CD4-positive, alpha-beta T cell (primary cell): ENCODE data around the gene ZFP36L2. TPM values are rescaled to one million over a fixed set of nuclear protein-coding genes. Genes with fewer than 3 reads are reported as not detected.

Experiments
- ATAC-seq: fragments of 200-7000 bp; cut with Tn5 transposase; one replicate; pipeline ENCODE4 v1.10.0; 2022; ENCODE audit warnings: mild to moderate bottlenecking; ENCODE audit not compliant: poor library complexity
- CTCF ChIA-PET: fragments of 350-600 bp; sonication (Branson Sonifier 250); formaldehyde crosslinking; loops from one replicate; lab custom pipeline; 2021; ENCODE audit warnings: antibody characterized with exemption, inconsistent platforms; lab: Charles Lee
- POLR2A ChIA-PET: fragments of 350-600 bp; sonication (Branson Sonifier 250); formaldehyde crosslinking; loops from one replicate; lab custom pipeline; 2021; ENCODE audit warnings: antibody characterized with exemption, inconsistent platforms; lab: Charles Lee
- DNase-seq, 14 experiments: peaks; one replicate each; pipeline ENCODE4 v3.0.0-alpha.2; 2013 to 2020; ENCODE audit warnings: mixed read lengths in 2 of 14
- H3K27ac ChIP-seq, 2 donors: one replicate each; pipeline versions ENCODE4 v1.5.1 to v1.7.0; 2013; ENCODE audit warnings: low read length in 2 of 2, low read depth in 1 of 2, mild to moderate bottlenecking in 1 of 2
- H3K27me3 ChIP-seq, 2 experiments: 1 replicate in 1 of 2; 2 replicates in 1 of 2; pipeline versions ENCODE4 v1.6.1 to v1.7.0; 2013; ENCODE audit warnings: low read length in 2 of 2, control low read depth in 1 of 2, mild to moderate bottlenecking in 1 of 2, moderate library complexity in 1 of 2; ENCODE audit not compliant: insufficient read depth in 2 of 2, control insufficient read depth in 1 of 2
- H3K36me3 ChIP-seq: one replicate; pipeline ENCODE4 v1.6.1; 2013; ENCODE audit warnings: low read length, control low read depth; ENCODE audit not compliant: insufficient read depth
- H3K4me1 ChIP-seq: one replicate; pipeline ENCODE4 v1.6.1; 2013; ENCODE audit warnings: low read length, control low read depth; ENCODE audit not compliant: insufficient read depth
- H3K4me3 ChIP-seq: one replicate; pipeline ENCODE4 v1.5.1; 2013; ENCODE audit warnings: mild to moderate bottlenecking, low read length, moderate library complexity
- H3K9me3 ChIP-seq, 2 experiments: 1 replicate in 1 of 2; 2 replicates in 1 of 2; pipeline versions ENCODE4 v1.6.1 to v1.7.0; 2013; ENCODE audit warnings: low read length in 2 of 2, mild to moderate bottlenecking in 2 of 2, control low read depth in 1 of 2, moderate library complexity in 1 of 2; ENCODE audit not compliant: control insufficient read depth in 1 of 2, insufficient read depth in 1 of 2
- H3K27ac Mint-ChIP-seq: one replicate; pipeline ENCODE4 v1.8.0; 2020; ENCODE audit warnings: mixed read lengths
- H3K27me3 Mint-ChIP-seq: one replicate; pipeline ENCODE4 v1.8.0; 2021; ENCODE audit warnings: mixed read lengths
- H3K36me3 Mint-ChIP-seq: one replicate; pipeline ENCODE4 v1.8.0; 2021; ENCODE audit warnings: low read depth, mixed read lengths
- H3K4me1 Mint-ChIP-seq: one replicate; pipeline ENCODE4 v1.8.0; 2021; ENCODE audit warnings: low read depth, mixed read lengths
- H3K4me3 Mint-ChIP-seq: one replicate; pipeline ENCODE4 v1.8.0; 2020; ENCODE audit warnings: mild to moderate bottlenecking, mixed read lengths
- H3K9me3 Mint-ChIP-seq: one replicate; pipeline ENCODE4 v1.8.0; 2020; ENCODE audit warnings: mixed read lengths
- CTCF ChIP-seq: fragments of 200-600 bp; IDR thresholded peaks from one replicate; pipeline ENCODE4 v1.8.0; 2022; ENCODE audit warnings: antibody characterized with exemption, mild to moderate bottlenecking
- intact Hi-C, 2 experiments: fragments of 100-400 bp; cut with DNase I in 1 of 2; cut with micrococcal nuclease in 1 of 2; formaldehyde crosslinking; loops; one replicate each; pipeline versions ENCODE4 v1.15.1 to v1.9.0; 2023 to 2025; cut with DNase I, micrococcal nuclease
- polyA plus RNA-seq, 2 donors: library from polyadenylated mRNA; unstranded; fragments of 120-200 nt; gene quantifications; one replicate each; pipeline ENCODE4 v1.2.1, GENCODE V29; 2013
- total RNA-seq, 174 experiments: library from RNA in 2 of 174; stranded (reverse) in 2 of 174; gene quantifications; one replicate each; pipeline ENCODE4 v1.2.3 and lab custom pipeline; 2021 to 2026

ZFP36L2 gene
- total RNA-seq = 1,000 to 10,000 TPM; 1,602 to 1,631 TPM
- polyA plus RNA-seq (2013, experiment 1 of 2) = 599 TPM
- 465 TPM for polyA plus RNA-seq (2013, experiment 2 of 2)
- 22.1 to 1,533 (median 280) reads per million in 172 experiments for total RNA-seq (lab: John Stamatoyannopoulos, UW)

- peaks cover 15% of the 10 kb centered on the region for H3K27me3 Mint-ChIP-seq
Observed at GRCh38 chr2:43226558-43226954, at the start of gene ZFP36L2. TSS of gene ZFP36L2 (minus strand) at chr2:43226606. CDS start at chr2:43226315, 291 bp downstream.

GRCh38 chr2:43274721-43275120, 48.3 kb upstream of the ZFP36L2 start:
- Histone ChIP-seq H3K4me1 (no peaks in the 10 kb centered on the region), H3K27ac (no peak overlapping the region), H3K9me3 (no peaks in the 10 kb centered on the region), H3K36me3 (peaks cover 29% of the 10 kb centered on the region), H3K4me3 (no peak overlapping the region), H3K27me3 (no peaks in the 10 kb centered on the region)
- POLR2A ChIA-PET = interaction anchor here (0.6 kb wide), 1 partner anchor 52 kb away, joined by 3 read pairs; no protein-coding TSS in a partner anchor
- Mint-ChIP-seq H3K9me3 (no peaks in the 10 kb centered on the region), H3K27me3 (no peaks in the 10 kb centered on the region), H3K36me3 (peaks cover 74% of the 10 kb centered on the region), H3K27ac (no peak overlapping the region), H3K4me3 (no peak overlapping the region), H3K4me1 (no peaks in the 10 kb centered on the region)
- CTCF ChIA-PET = no interaction called here
- intact Hi-C loops = no loop called here
- DNase-seq = no peak
- no peak for TF ChIP-seq CTCF
- ATAC-seq = no peak

More at GRCh38 chr2:43226558-43226954, at the start of gene ZFP36L2:
- ATAC-seq (peak; percentile 59), DNase-seq (peak; percentile 89 to 98 (median 97))
- POLR2A ChIA-PET = interaction anchor here (0.7 to 21.5 kb wide), 20 partner anchors 10 to 416 kb away, joined by 3 to 1478 read pairs (median 4); partner anchors contain the start of gene THADA
- no peaks in the 10 kb centered on the region for H3K9me3 Mint-ChIP-seq
- Histone ChIP-seq H3K27me3 (no peaks in the 10 kb centered on the region), H3K36me3 (peaks cover 52% of the 10 kb centered on the region), H3K4me3 (peak within 1 kb of the TSS; percentile 97), H3K4me1 (peaks cover 31% of the 10 kb centered on the region), H3K27ac (peak within 1 kb of the TSS; percentile 79 to 84), H3K9me3 (no peaks in the 10 kb centered on the region)
- peaks cover 82% of the 10 kb centered on the region for H3K36me3 Mint-ChIP-seq
- no peak for TF ChIP-seq CTCF
- CTCF ChIA-PET = interaction anchor here (0.8 to 13.6 kb wide), 3 partner anchors 34 to 93 kb away, joined by 3 to 303 read pairs (median 38); no protein-coding TSS in a partner anchor
- peak within 1 kb of the TSS; percentile 98 for H3K27ac Mint-ChIP-seq
- H3K4me3 Mint-ChIP-seq = peak within 1 kb of the TSS; percentile 93
- intact Hi-C loops = loop anchor here in 1 of 2 experiments (5.0 kb wide), 3 partner anchors 256 to 311 kb away; no protein-coding TSS in a partner anchor
- H3K4me1 Mint-ChIP-seq = peaks cover 36% of the 10 kb centered on the region

GRCh38 chr2:43274055-43274454, 47.6 kb upstream of the ZFP36L2 start:
- POLR2A ChIA-PET = interaction anchor here (0.6 kb wide), 1 partner anchor 51 kb away, joined by 3 read pairs; no protein-coding TSS in a partner anchor
- Mint-ChIP-seq H3K27ac (no peak overlapping the region), H3K4me3 (no peak overlapping the region), H3K9me3 (no peaks in the 10 kb centered on the region), H3K27me3 (no peaks in the 10 kb centered on the region), H3K4me1 (no peaks in the 10 kb centered on the region), H3K36me3 (peaks cover 74% of the 10 kb centered on the region)
- Histone ChIP-seq H3K27ac (no peak overlapping the region), H3K9me3 (no peaks in the 10 kb centered on the region), H3K4me3 (no peak overlapping the region), H3K36me3 (peaks cover 27% of the 10 kb centered on the region), H3K27me3 (no peaks in the 10 kb centered on the region), H3K4me1 (no peaks in the 10 kb centered on the region)
- intact Hi-C loops = no loop called here
- DNase-seq (no peak), ATAC-seq (no peak)
- TF ChIP-seq CTCF = no peak
- CTCF ChIA-PET = no interaction called here
